ENCODE data around the gene SAMD3.

The SAMD3 gene

GRCh38 chr6:130206479-130206878 is 16.3 kb downstream of the SAMD3 start:
- Histone ChIP-seq H3K79me2 (ENCODE audit: insufficient read depth, low read depth) (no peaks in the 10 kb centered on the region), H3K27ac (no peak overlapping the region), H3K36me3 (ENCODE audit: insufficient read depth) (no peaks in the 10 kb centered on the region), H3K4me1 (ENCODE audit: low read depth, poor library complexity, severe bottlenecking) (no peaks in the 10 kb centered on the region), H3K27me3 (ENCODE audit: insufficient read depth, low read depth) (no peaks in the 10 kb centered on the region), H3K4me3 (IDR thresholded peaks at IDR 0.05; ENCODE audit: insufficient read depth, low read depth, low read length) (no peak overlapping the region), H2AFZ (ENCODE audit: low read depth) (no peak overlapping the region), H3K4me2 (no peak overlapping the region), H4K20me1 (ENCODE audit: insufficient read depth) (no peaks in the 10 kb centered on the region), H3K9ac (no peak overlapping the region)
- no peak for TF ChIP-seq CTCF (conservative IDR thresholded peaks at IDR 0.05; ENCODE audit: low read depth, low read length)

GRCh38 chr6:130204322-130204721 is 18.4 kb downstream of the SAMD3 start:
- Histone ChIP-seq H3K4me2 (no peak overlapping the region), H3K27ac (no peak overlapping the region), H3K27me3 (ENCODE audit: insufficient read depth, low read depth) (no peaks in the 10 kb centered on the region)

GRCh38 chr6:130203370-130203769 is 19.4 kb downstream of the SAMD3 start:
- Histone ChIP-seq H3K4me2 (no peak overlapping the region), H4K20me1 (ENCODE audit: insufficient read depth) (no peaks in the 10 kb centered on the region), H3K27ac (no peak overlapping the region), H3K4me3 (IDR thresholded peaks at IDR 0.05; ENCODE audit: insufficient read depth, low read depth, low read length) (no peak overlapping the region), H3K4me1 (ENCODE audit: low read depth, poor library complexity, severe bottlenecking) (no peaks in the 10 kb centered on the region), H3K79me2 (ENCODE audit: insufficient read depth, low read depth) (no peaks in the 10 kb centered on the region), H2AFZ (ENCODE audit: low read depth) (no peak overlapping the region), H3K36me3 (ENCODE audit: insufficient read depth) (no peaks in the 10 kb centered on the region), H3K27me3 (ENCODE audit: insufficient read depth, low read depth) (no peaks in the 10 kb centered on the region), H3K9ac (no peak overlapping the region)
- TF ChIP-seq CTCF (conservative IDR thresholded peaks at IDR 0.05; ENCODE audit: low read depth, low read length), result no peak

More at GRCh38 chr6:130204322-130204721, 18.4 kb downstream of the SAMD3 start:
- Histone ChIP-seq H3K4me1 (ENCODE audit: low read depth, poor library complexity, severe bottlenecking) (no peaks in the 10 kb centered on the region), H3K79me2 (ENCODE audit: insufficient read depth, low read depth) (no peaks in the 10 kb centered on the region), H3K9ac (no peak overlapping the region), H2AFZ (ENCODE audit: low read depth) (no peak overlapping the region), H3K4me3 (IDR thresholded peaks at IDR 0.05; ENCODE audit: insufficient read depth, low read depth, low read length) (no peak overlapping the region), H3K36me3 (ENCODE audit: insufficient read depth) (no peaks in the 10 kb centered on the region), H4K20me1 (ENCODE audit: insufficient read depth) (no peaks in the 10 kb centered on the region)
- TF ChIP-seq CTCF (conservative IDR thresholded peaks at IDR 0.05; ENCODE audit: low read depth, low read length), result no peak

- no peak overlapping the region for H3K27ac ChIP-seq
- H3K4me3 ChIP-seq (IDR thresholded peaks at IDR 0.05; ENCODE audit: insufficient read depth, low read depth, low read length), result no peak overlapping the region
- TF ChIP-seq CTCF (conservative IDR thresholded peaks at IDR 0.05; ENCODE audit: low read depth, low read length), result no peak
- no peaks in the 10 kb centered on the region for H3K36me3 ChIP-seq (ENCODE audit: insufficient read depth)
- H3K9ac ChIP-seq, result no peak overlapping the region
- no peak overlapping the region for H2AFZ ChIP-seq (ENCODE audit: low read depth)
- no peaks in the 10 kb centered on the region for H3K27me3 ChIP-seq (ENCODE audit: insufficient read depth, low read depth)
- no peaks in the 10 kb centered on the region for H4K20me1 ChIP-seq (ENCODE audit: insufficient read depth)
- no peak overlapping the region for H3K4me2 ChIP-seq
- no peaks in the 10 kb centered on the region for H3K4me1 ChIP-seq (ENCODE audit: low read depth, poor library complexity, severe bottlenecking)
- H3K79me2 ChIP-seq (ENCODE audit: insufficient read depth, low read depth), result no peaks in the 10 kb centered on the region
Measured at GRCh38 chr6:130202782-130203181, 20.0 kb downstream of the SAMD3 start.
